GM12878 (cell line): ENCODE measurements around the gene RCCD1. TPM values are rescaled to one million over a fixed set of nuclear protein-coding genes. Genes with fewer than 3 reads are reported as not detected.

Experiments
- BCL11A ChIP-seq: IDR thresholded peaks from 2 replicates; pipeline ENCODE4 v1.6.1; 2011; ENCODE audit warnings: low read depth, low read length
- CREM ChIP-seq: IDR thresholded peaks from 2 replicates; pipeline ENCODE4 v1.6.1; 2014; ENCODE audit warnings: antibody characterized with exemption, low read depth
- DPF2 ChIP-seq: fragments of 450-650 bp; IDR thresholded peaks from 2 replicates; pipeline ENCODE4 v1.6.1; 2017; ENCODE audit warnings: mild to moderate bottlenecking
- EGR1 ChIP-seq, 2 experiments: IDR thresholded peaks; 1 replicate in 1 of 2; 2 replicates in 1 of 2; pipeline ENCODE4 v1.6.1; 2011 to 2012; ENCODE audit warnings: low read depth in 2 of 2, low read length in 2 of 2, borderline replicate concordance in 1 of 2, mild to moderate bottlenecking in 1 of 2, moderate library complexity in 1 of 2
- IKZF1 ChIP-seq: fragments of 450-650 bp; conservative IDR thresholded peaks from 2 replicates; pipeline ENCODE4 v1.6.1; 2017; ENCODE audit warnings: antibody characterized with exemption, mild to moderate bottlenecking
- IRF4 ChIP-seq: IDR thresholded peaks from 2 replicates; pipeline ENCODE4 v1.6.1; 2011; ENCODE audit warnings: low read depth, low read length
- JUND ChIP-seq: IDR thresholded peaks from 2 replicates; pipeline ENCODE4 v1.6.1; 2012; ENCODE audit warnings: low read depth, mild to moderate bottlenecking, low read length, improper control_type of control experiment, moderate library complexity
- MEF2B ChIP-seq: fragments of 450-650 bp; IDR thresholded peaks from 2 replicates; pipeline ENCODE4 v1.6.1; 2018; ENCODE audit warnings: mild to moderate bottlenecking, moderate library complexity; ENCODE audit not compliant: partially characterized antibody, poor library complexity, severe bottlenecking
- NBN ChIP-seq: fragments of 450-650 bp; IDR thresholded peaks from 2 replicates; pipeline ENCODE4 v1.6.1; 2016
- PAX8 ChIP-seq: fragments of 450-650 bp; IDR thresholded peaks from 2 replicates; pipeline ENCODE4 v1.6.1; 2017; ENCODE audit warnings: mild to moderate bottlenecking, moderate library complexity
- POLR2A ChIP-seq: IDR thresholded peaks from 2 replicates; pipeline ENCODE4 v1.6.1; 2011; ENCODE audit warnings: low read depth, mild to moderate bottlenecking, low read length
- RELA ChIP-seq: fragments of 450-650 bp; IDR thresholded peaks from 2 replicates; pipeline ENCODE4 v1.8.0; 2014; ENCODE audit warnings: borderline replicate concordance; ENCODE audit not compliant: partially characterized antibody
- SMARCA5 ChIP-seq: fragments of 450-650 bp; IDR thresholded peaks from 2 replicates; pipeline ENCODE4 v1.6.1; 2017; ENCODE audit warnings: mild to moderate bottlenecking
- ZBTB33 ChIP-seq: fragments of 450-650 bp; IDR thresholded peaks from 2 replicates; pipeline ENCODE4 v1.6.1; 2017; ENCODE audit warnings: mild to moderate bottlenecking
- ZNF207 ChIP-seq: fragments of 450-650 bp; IDR thresholded peaks from 2 replicates; pipeline ENCODE4 v1.6.1; 2014; ENCODE audit warnings: antibody characterized with exemption, mild to moderate bottlenecking, borderline replicate concordance
- ZSCAN29 ChIP-seq: fragments of 450-650 bp; IDR thresholded peaks from 2 replicates; pipeline ENCODE4 v1.6.1; 2017; ENCODE audit warnings: mild to moderate bottlenecking, moderate library complexity
- polyA plus RNA-seq, 11 experiments: library from polyadenylated mRNA; depleted of rRNA in 4 of 11; unstranded in 6 of 11; stranded (reverse) in 5 of 11; fragments of >200 nt; fragmentation: Nextera tagmentation in 4 of 11; fragmentation: Illumina TruSeq in 1 of 11; extraction: Ambion mirVana in 4 of 11; extraction: Trizol in 1 of 11; gene quantifications; 1 replicate in 1 of 11; 2 replicates in 10 of 11; pipeline versions ENCODE4 v1.2.1 to v1.2.3, GENCODE V29; 2011 to 2016; ENCODE audit warnings: inconsistent platforms in 2 of 11, missing spikeins in 2 of 11, low read depth in 1 of 11
- total RNA-seq, 4 experiments: library from RNA; depleted of rRNA in 3 of 4; stranded (reverse); fragments of >200 nt in 3 of 4; fragmentation: Illumina TruSeq in 1 of 4; extraction: Trizol in 1 of 4; gene quantifications; 2 replicates each; pipeline versions ENCODE4 v1.2.1 to v1.2.3, GENCODE V29; 2013 to 2021
- TF ChIP-seq, protein P1 (sequence below): fragments of 450-650 bp; IDR thresholded peaks from 2 replicates; pipeline ENCODE4 v1.6.1; 2017; ENCODE audit warnings: mild to moderate bottlenecking, moderate library complexity
- TF ChIP-seq, protein P2 (sequence below): IDR thresholded peaks from 2 replicates; pipeline ENCODE4 v1.6.1; 2011; ENCODE audit warnings: mild to moderate bottlenecking, low read depth, low read length, moderate library complexity; ENCODE audit not compliant: insufficient replicate concordance
- TF ChIP-seq, protein P3 (sequence below): fragments of 450-650 bp; IDR thresholded peaks from 2 replicates; pipeline ENCODE4 v1.6.1; 2017; ENCODE audit warnings: mild to moderate bottlenecking, low read depth, inconsistent platforms; ENCODE audit not compliant: poor library complexity, severe bottlenecking

Gene RCCD1
- total and polyA plus RNA-seq, 10 of the 15 experiments (the other 5 are each of a cell fraction or from before 2014, with no cell fraction given), result 5.2 to 30.4 (median 20.9) TPM

GRCh38 chr15:90924375-90924774, 30.3 kb upstream of the RCCD1 start (continued):
- TF ChIP-seq, protein P1, sequence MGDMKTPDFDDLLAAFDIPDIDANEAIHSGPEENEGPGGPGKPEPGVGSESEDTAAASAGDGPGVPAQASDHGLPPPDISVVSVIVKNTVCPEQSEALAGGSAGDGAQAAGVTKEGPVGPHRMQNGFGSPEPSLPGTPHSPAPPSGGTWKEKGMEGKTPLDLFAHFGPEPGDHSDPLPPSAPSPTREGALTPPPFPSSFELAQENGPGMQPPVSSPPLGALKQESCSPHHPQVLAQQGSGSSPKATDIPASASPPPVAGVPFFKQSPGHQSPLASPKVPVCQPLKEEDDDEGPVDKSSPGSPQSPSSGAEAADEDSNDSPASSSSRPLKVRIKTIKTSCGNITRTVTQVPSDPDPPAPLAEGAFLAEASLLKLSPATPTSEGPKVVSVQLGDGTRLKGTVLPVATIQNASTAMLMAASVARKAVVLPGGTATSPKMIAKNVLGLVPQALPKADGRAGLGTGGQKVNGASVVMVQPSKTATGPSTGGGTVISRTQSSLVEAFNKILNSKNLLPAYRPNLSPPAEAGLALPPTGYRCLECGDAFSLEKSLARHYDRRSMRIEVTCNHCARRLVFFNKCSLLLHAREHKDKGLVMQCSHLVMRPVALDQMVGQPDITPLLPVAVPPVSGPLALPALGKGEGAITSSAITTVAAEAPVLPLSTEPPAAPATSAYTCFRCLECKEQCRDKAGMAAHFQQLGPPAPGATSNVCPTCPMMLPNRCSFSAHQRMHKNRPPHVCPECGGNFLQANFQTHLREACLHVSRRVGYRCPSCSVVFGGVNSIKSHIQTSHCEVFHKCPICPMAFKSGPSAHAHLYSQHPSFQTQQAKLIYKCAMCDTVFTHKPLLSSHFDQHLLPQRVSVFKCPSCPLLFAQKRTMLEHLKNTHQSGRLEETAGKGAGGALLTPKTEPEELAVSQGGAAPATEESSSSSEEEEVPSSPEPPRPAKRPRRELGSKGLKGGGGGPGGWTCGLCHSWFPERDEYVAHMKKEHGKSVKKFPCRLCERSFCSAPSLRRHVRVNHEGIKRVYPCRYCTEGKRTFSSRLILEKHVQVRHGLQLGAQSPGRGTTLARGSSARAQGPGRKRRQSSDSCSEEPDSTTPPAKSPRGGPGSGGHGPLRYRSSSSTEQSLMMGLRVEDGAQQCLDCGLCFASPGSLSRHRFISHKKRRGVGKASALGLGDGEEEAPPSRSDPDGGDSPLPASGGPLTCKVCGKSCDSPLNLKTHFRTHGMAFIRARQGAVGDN, result peak; percentile 57; the same call in 1 of the 2 replicates
- peak; percentile 41 for TF ChIP-seq RELA
- peak; percentile 57; the same call in 1 of the 2 replicates for TF ChIP-seq JUND
- TF ChIP-seq MEF2B, result peak; percentile 59
- no peak for TF ChIP-seq NBN
- TF ChIP-seq, protein P2, sequence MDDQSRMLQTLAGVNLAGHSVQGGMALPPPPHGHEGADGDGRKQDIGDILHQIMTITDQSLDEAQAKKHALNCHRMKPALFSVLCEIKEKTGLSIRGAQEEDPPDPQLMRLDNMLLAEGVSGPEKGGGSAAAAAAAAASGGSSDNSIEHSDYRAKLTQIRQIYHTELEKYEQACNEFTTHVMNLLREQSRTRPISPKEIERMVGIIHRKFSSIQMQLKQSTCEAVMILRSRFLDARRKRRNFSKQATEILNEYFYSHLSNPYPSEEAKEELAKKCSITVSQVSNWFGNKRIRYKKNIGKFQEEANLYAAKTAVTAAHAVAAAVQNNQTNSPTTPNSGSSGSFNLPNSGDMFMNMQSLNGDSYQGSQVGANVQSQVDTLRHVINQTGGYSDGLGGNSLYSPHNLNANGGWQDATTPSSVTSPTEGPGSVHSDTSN, result no peak
- TF ChIP-seq IRF4, result peak; percentile 63; the same call in 1 of the 2 replicates
- no peak for TF ChIP-seq ZNF207
- peak; percentile 54 for TF ChIP-seq IKZF1
- peak; percentile 30; the same call in 1 of the 2 replicates for TF ChIP-seq POLR2A
- no peak for TF ChIP-seq EGR1 (IDR thresholded peaks at IDR 0.05; ENCODE audit: borderline replicate concordance in 1 of 2, low read depth in 2 of 2, low read length in 2 of 2)
- no peak for TF ChIP-seq PAX8
- TF ChIP-seq SMARCA5, result no peak
- TF ChIP-seq, protein P3, sequence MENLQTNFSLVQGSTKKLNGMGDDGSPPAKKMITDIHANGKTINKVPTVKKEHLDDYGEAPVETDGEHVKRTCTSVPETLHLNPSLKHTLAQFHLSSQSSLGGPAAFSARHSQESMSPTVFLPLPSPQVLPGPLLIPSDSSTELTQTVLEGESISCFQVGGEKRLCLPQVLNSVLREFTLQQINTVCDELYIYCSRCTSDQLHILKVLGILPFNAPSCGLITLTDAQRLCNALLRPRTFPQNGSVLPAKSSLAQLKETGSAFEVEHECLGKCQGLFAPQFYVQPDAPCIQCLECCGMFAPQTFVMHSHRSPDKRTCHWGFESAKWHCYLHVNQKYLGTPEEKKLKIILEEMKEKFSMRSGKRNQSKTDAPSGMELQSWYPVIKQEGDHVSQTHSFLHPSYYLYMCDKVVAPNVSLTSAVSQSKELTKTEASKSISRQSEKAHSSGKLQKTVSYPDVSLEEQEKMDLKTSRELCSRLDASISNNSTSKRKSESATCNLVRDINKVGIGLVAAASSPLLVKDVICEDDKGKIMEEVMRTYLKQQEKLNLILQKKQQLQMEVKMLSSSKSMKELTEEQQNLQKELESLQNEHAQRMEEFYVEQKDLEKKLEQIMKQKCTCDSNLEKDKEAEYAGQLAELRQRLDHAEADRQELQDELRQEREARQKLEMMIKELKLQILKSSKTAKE, result peak; percentile 49
- TF ChIP-seq CREM, result peak; percentile 63; the same call in 1 of the 2 replicates
- peak; percentile 50; the same call in 1 of the 2 replicates for TF ChIP-seq DPF2
- TF ChIP-seq ZBTB33, result no peak
- no peak; the same call in 1 of the 2 replicates for TF ChIP-seq BCL11A
- no peak for TF ChIP-seq ZSCAN29
